ENCODE measurements around the gene SLAMF6.

DNA sequence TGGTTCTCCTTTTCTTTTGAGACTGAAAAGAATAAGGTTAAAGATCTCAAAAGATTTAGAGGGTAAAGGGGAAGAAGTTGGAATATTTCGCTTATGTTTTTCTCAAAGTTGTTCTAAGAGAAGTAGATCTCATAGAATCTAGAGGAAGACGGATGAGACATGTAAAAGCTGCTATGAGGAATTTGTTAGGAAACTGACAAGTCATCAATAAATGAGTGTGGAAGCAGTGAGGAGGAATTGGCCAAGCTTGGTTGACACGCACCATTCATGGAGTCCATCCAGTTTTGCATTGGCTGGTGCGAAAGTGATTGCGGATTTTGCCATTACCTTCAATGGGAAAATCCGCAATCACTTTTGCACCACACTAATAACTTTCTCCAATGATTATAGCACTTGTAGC lies 20.0 kb downstream of the SLAMF6 start:
- TF ChIP-seq, protein P1, sequence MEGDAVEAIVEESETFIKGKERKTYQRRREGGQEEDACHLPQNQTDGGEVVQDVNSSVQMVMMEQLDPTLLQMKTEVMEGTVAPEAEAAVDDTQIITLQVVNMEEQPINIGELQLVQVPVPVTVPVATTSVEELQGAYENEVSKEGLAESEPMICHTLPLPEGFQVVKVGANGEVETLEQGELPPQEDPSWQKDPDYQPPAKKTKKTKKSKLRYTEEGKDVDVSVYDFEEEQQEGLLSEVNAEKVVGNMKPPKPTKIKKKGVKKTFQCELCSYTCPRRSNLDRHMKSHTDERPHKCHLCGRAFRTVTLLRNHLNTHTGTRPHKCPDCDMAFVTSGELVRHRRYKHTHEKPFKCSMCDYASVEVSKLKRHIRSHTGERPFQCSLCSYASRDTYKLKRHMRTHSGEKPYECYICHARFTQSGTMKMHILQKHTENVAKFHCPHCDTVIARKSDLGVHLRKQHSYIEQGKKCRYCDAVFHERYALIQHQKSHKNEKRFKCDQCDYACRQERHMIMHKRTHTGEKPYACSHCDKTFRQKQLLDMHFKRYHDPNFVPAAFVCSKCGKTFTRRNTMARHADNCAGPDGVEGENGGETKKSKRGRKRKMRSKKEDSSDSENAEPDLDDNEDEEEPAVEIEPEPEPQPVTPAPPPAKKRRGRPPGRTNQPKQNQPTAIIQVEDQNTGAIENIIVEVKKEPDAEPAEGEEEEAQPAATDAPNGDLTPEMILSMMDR (IDR thresholded peaks at IDR 0.05): no peak
- TF ChIP-seq POLR2A (IDR thresholded peaks at IDR 0.05): no peak

Measured in right lobe of liver (tissue), 4 donors.